GM18505 (cell line): ENCODE data around the gene MICA.
"Not testable (repeated sequence)": the region's sequence is repeated elsewhere in the genome, so short reads cannot be mapped to it uniquely, and the experiment has no call there.

ENCODE experiments used
- ATAC-seq: cut with Tn5 transposase; IDR thresholded peaks from one replicate; pipeline ENCODE4 v1.9.1; 2021; ENCODE audit not compliant: unreplicated experiment
- POLR2A ChIP-seq: IDR thresholded peaks from 4 replicates; pipeline ENCODE4 v1.6.1; 2011; ENCODE audit warnings: borderline replicate concordance; ENCODE audit not compliant: insufficient read depth, insufficient read length; ENCODE audit errors: extremely low read depth

MICA gene

GRCh38 chr6:31403283-31404060 lies at the start of gene MICA:
Gene MICA (plus strand): TSS chr6:31403595. CDS start chr6:31403633, 38 bp downstream.
- ATAC-seq: no peak
- peak; percentile 64 for TF ChIP-seq POLR2A

- ATAC-seq: no peak
- no peak for TF ChIP-seq POLR2A
These were observed 49.1 kb upstream of the MICA start for GRCh38 chr6:31354158-31354863.

GRCh38 chr6:31354864-31355582 lies 48.4 kb upstream of the MICA start:
- peak; percentile 13 for TF ChIP-seq POLR2A
- ATAC-seq: no peak

- TF ChIP-seq POLR2A: peak; percentile 15
- ATAC-seq: no peak
These were observed 47.8 kb upstream of the MICA start for GRCh38 chr6:31355583-31355948.

- peak; percentile 6 for ATAC-seq
- TF ChIP-seq POLR2A: no peak
These were observed 47.0 kb upstream of the MICA start for GRCh38 chr6:31356216-31356945.

- ATAC-seq: peak; percentile 71
- peak; percentile 67 for TF ChIP-seq POLR2A
These were observed 46.4 kb upstream of the MICA start, which contains the start of gene HLA-B for GRCh38 chr6:31356946-31357466. Gene HLA-B (minus strand): TSS chr6:31357179. CDS start chr6:31357158, 21 bp downstream.

GRCh38 chr6:31357886-31358285 lies 45.5 kb upstream of the MICA start:
- no peak for TF ChIP-seq POLR2A
- no peak for ATAC-seq

GRCh38 chr6:31358302-31358701 lies 45.1 kb upstream of the MICA start:
- no peak for ATAC-seq
- no peak for TF ChIP-seq POLR2A

GRCh38 chr6:31359581-31359980 lies 43.8 kb upstream of the MICA start:
- no peak for ATAC-seq
- no peak for TF ChIP-seq POLR2A

- no peak for TF ChIP-seq POLR2A
These were observed 40.6 kb upstream of the MICA start for GRCh38 chr6:31362751-31363150.

GRCh38 chr6:31363811-31364210 lies 39.6 kb upstream of the MICA start:
- no peak for TF ChIP-seq POLR2A
- no peak for ATAC-seq

More at GRCh38 chr6:31362751-31363150, 40.6 kb upstream of the MICA start:
- no peak for ATAC-seq

- no peak for ATAC-seq
- no peak for TF ChIP-seq POLR2A
These were observed 37.5 kb upstream of the MICA start for GRCh38 chr6:31365864-31366263.

- peak; percentile 70 for ATAC-seq
- TF ChIP-seq POLR2A: no peak
These were observed 36.5 kb upstream of the MICA start for GRCh38 chr6:31366693-31367470.

GRCh38 chr6:31368461-31368860 lies 34.9 kb upstream of the MICA start:
- no peak for TF ChIP-seq POLR2A
- ATAC-seq: no peak

- ATAC-seq: not testable (repeated sequence)
These were observed 29.3 kb upstream of the MICA start for GRCh38 chr6:31374118-31374517.
